ENCODE measurements around the gene SPIN2B.

- no peak for TF ChIP-seq CTCF (IDR thresholded peaks at IDR 0.05)
- no peak for TF ChIP-seq POLR2AphosphoS5 (IDR thresholded peaks at IDR 0.05)
- TF ChIP-seq POLR2A (IDR thresholded peaks at IDR 0.05) = no peak
Observed at GRCh38 chrX:57155171-57155570, 33.8 kb upstream of the SPIN2B start.
